ELR (cell line): ENCODE data around the gene TNP2.
"Not testable (repeated sequence)": the region's sequence is repeated elsewhere in the genome, so short reads cannot be mapped to it uniquely, and the experiment has no call there.

Source experiments
- DNase-seq: peaks from one replicate; pipeline ENCODE4 v3.0.0-alpha.2; 2015; ENCODE audit warnings: low read depth

TNP2 gene

DNA sequence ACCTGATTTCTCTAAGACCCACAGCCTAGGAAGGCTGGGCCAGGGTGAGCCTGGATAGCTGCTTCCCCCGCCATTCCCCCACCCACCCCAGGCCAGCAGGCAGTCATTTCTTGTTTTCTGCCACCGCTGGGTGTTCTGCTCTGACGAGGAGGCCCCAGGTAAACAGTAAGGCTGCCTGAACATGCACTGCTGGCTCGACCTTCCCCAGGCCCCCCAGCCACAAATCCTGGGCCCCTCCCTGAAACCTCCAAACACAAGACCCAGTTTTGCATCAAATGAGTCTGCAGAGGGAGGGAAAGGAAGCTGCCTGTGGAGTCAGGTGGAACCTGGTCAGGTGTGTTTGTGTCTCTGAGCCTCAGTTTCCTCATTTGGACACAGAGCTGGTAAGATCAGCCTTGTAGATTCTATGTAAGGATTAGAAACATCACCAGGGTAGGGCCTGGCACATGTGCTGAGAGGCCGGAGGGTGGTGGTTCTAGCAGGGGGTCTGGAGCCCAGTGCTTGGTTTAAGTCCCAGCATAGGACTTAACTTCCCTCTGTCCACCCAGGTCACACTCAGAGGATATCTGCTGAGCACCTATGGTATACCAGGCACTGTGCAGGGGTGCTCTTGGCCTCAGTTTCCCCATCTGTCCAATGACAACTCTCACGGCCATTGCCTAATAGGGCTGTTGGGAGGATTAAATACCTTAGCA lies 30.9 kb upstream of the TNP2 start:
- no peak for DNase-seq

- not testable (repeated sequence) for DNase-seq
Measured at GRCh38 chr16:11298950-11299547, 29.9 kb upstream of the TNP2 start.

- DNase-seq = no peak
Measured at GRCh38 chr16:11298143-11298900, 29.2 kb upstream of the TNP2 start.

DNA sequence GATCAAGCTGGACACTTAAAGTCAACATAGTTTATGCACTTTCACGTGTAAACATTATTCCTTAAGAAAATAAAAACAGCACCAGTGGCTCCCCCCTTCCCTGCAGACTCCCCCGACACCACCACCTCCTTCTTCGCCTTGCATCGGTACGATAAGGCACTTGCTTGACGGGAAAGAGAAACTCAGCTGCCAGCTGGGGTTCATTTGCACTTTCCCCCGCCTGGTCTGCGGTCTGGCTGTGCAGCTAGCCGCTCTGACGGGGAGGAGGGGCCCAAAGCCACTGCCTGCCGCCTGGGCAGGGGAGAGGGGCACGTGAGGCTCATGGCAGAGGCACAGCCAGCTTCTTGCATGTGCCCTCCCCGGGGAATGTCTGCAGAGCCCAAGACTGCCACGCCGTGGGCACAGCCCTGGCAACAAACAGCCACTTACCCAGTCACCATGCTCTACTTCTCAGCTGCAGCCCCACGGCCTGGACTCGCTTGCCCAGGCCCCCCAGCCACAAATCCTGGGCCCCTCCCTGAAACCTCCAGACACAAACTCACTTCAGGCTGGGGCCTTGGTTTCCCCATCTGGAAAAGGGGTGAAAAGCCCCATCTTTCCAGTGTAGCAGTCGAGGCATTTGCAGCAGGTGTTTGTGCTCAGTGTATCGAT lies 28.5 kb upstream of the TNP2 start:
- peak; percentile 28 for DNase-seq

DNA sequence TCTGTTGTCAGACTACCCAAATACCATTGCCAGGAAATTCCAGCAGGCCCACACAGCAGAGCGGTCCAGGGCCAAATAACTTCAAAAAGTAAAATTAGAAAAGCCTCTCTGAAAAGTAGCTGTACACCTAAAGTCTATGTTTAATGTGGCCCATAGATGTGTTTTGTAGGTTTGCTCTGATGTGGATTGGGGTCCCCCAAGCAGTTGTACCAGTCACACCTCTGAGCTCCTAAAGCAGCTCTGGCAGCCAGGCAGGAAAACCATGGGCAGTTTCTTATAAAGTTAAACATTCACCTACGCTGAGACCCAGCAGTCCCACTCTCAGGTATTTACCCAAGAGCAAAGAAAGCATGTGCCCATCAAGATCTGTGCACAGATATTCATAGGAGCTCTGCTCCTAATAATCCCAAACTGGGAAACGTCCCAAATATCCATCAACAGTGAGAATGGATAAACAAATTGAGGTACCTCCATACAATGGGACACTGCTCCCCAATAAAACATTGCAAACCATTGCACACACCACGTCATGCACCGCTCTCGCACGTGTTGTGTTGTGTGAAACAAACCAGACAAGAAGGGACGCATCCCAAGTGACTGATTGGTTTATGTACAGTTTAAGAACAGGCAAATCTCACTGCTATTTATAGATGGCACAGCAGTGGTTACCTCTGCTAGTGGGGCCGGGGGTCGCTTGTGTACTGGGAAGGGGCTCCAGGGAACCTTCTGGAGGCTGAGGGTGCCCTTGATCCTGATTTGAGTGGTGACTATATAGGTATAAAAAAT lies 27.8 kb upstream of the TNP2 start:
- no peak for DNase-seq

DNA sequence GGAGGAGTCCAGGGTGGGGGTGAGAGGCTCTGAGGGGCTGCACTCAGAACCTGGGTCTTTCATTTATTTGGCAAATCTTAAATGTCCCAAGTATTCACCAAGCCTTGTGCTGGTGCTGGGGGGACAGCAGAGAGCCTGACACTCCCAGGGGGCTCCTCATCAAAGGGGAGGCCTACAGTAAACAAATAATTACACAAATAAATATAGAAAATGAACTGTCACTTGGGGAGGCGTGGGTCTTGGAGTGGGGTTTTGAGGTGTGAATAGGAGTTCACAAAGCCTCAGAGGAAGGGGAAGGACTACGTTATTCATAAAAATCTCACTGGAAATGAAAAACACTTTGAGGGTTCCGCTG lies 27.2 kb upstream of the TNP2 start:
- DNase-seq = no peak

- no peak for DNase-seq
Measured at GRCh38 chr16:11295672-11296071, 26.5 kb upstream of the TNP2 start.

- DNase-seq = no peak
Measured at GRCh38 chr16:11292076-11292748, 23.1 kb upstream of the TNP2 start.

DNA sequence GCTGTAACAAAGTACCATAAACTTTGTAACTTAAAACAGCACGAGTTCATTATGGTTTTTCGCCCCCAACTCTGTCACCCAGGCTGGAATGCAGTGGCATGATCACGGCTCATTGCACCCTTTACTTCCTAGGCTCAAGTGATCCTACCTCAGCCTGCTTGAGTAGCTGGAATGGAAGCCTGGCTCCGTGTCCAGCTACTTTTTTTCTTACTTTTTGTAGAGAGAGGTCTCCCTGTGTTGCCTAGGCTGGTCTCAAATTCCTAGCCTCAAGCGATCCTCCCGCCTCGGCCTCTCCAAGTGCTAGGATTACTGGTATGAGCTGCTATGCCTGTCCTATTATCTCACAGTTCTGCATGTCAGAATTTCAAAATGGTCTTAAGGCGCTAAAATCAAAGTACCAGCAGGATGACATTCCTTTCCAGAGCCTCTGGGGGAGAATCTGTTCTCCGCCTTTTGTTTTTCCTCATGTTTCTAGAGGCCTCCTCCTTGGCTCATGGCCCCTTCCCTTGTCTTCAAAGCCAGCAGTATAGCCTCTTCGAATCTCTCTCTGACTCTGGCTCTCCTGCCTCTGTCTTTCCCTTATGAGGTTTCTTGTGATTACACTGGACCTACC lies 22.1 kb upstream of the TNP2 start:
- no peak for DNase-seq

DNA sequence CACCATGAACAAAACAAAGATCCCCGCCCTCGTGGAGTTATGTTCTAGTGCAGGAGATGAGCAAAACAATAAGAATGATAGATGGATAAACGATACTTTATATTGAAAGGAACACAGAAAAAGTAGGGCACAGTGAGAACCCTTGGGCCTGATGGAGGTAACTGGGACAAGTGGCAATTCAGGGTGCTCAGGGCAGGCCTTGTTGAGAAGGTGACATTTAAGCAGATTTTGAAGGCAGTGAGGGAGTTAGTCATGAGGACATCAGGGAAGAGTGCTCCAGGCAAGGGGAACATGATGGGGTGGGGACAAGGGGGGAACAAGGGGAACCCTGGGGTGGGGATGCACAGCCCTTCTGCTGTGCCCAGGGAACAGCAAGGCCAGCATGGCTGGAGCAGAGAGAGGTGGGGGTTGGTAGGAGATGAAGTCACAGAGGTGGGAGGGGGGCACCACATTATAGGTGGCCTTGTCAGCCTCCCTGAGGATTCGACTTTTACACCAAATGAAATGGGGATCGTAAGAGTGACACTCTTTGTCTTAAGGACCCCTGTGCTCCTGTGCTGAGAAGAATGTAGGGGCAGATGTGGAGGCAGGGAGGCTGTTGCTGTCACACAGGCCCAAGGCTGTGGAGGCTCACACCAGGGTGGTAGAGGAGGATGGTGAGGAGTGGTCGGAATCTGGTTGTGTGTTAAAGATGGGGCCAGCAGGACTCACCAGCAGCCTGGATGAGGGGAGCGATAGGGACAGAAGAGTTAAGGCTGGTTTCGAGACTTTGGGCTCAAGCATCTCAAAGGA lies 21.2 kb upstream of the TNP2 start:
- no peak for DNase-seq

- DNase-seq = not testable (repeated sequence)
Measured at GRCh38 chr16:11289696-11290095, 20.6 kb upstream of the TNP2 start.

GRCh38 chr16:11289202-11289601 lies 20.1 kb upstream of the TNP2 start:
- DNase-seq = no peak

DNA sequence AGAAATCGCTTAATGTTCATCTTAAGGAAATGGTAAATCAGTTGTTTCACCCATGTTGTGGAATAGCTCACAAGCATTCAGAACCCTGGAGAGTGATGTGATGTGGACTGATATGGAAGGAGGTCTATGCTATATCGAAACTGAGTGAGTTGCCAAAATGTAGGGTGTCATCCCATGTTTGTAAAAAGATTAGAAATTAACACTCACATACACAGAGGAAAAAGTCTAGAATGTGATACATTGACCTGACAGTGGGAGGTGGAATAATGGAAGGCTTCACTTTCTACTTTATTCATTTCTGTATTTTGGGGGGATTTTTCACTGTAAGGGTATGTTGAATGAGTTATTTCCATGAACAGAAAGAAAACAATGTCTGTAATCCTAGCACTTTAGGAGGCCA lies 16.7 kb upstream of the TNP2 start:
- no peak for DNase-seq

DNA sequence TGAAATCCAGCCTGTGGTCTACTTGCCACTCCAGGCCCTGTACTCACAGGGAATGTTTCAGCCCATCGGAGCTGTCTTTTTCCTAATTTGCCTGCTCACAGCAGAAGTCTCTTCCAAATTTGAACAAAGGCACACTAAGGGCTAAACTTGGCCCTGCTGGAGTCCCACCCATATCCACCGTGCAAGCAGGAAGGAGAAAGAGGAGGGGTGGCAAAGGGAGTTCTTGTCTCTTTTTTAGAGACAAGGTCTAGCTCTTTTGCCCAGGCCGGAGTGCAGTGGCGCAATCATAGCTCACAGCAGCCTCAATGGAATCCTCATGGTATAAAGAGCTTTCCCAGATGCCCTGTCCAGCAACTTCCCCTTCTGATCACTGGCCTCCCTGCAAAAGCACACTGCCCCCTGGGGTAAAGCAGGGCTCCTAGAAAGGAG lies 14.7 kb upstream of the TNP2 start:
- peak; percentile 6 for DNase-seq

- no peak for DNase-seq
Measured at GRCh38 chr16:11280616-11281522, 11.7 kb upstream of the TNP2 start, which contains the start of gene PRM1. PRM1 (minus strand) TSS chr16:11281330; CDS start chr16:11281238, 92 bp downstream.

- DNase-seq = no peak
Measured at GRCh38 chr16:11278681-11279628, 9.8 kb upstream of the TNP2 start.

GRCh38 chr16:11277607-11278337 lies 8.6 kb upstream of the TNP2 start:
- no peak for DNase-seq
